HG03066 (cell line): ENCODE data around the gene CDK18.

ENCODE experiments used
- ATAC-seq: cut with Tn5 transposase; IDR thresholded peaks from one replicate; pipeline ENCODE4 v1.9.1; 2021; ENCODE audit warnings: low read depth; ENCODE audit not compliant: unreplicated experiment

Gene CDK18

DNA sequence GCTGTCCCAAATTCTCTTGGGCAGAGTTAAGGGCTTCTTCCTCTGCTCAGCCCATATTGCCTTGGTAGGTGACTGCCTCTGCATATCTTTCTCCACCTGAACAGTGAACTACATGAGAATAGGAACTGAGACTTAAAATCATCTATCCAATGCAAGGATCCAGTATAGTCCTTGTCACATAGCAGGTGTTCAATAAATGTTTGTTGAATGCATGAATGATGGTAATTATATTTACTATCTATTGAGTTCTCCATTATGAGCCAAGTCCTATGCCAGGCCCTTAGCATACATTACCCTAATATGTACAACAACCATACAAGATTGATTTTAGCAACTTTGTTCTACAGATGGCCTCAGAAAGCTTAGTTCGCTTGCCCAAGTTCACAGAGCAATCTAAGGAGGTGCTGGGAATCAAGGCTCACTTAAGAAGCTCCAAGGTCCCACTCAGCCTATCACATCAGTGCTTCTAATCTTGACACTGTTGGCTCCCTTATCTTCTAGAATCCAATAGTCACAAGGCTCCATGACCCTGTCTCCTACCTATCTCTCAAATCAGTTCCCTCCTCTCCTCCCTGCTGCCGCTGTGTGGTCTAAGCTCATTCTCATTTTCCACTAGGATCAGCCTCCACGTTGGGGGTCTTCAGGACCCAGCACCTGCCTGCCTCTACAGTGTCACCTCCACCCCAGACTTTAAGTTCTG, 2.2 kb upstream of the CDK18 start:
- ATAC-seq: no peak

DNA sequence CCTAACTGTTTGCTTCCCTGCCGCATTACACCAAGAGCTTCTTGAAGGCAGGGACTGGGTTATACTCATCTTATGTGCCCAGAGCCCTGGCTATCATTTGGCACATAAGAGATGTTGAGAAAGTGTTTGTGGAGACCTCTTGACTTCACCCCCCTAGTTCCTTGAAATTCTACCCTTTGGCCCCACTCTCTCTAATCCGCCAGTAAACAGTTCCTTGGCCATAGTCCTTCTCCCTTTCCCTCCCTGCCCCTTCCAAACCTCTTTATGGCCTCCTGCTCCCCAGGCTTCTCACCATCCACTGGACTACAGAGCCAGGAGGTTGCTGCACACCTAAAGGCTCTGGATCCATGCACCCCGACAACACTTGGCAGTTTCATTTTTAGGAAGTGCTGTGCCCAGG, 1.5 kb upstream of the CDK18 start:
- ATAC-seq: no peak

DNA sequence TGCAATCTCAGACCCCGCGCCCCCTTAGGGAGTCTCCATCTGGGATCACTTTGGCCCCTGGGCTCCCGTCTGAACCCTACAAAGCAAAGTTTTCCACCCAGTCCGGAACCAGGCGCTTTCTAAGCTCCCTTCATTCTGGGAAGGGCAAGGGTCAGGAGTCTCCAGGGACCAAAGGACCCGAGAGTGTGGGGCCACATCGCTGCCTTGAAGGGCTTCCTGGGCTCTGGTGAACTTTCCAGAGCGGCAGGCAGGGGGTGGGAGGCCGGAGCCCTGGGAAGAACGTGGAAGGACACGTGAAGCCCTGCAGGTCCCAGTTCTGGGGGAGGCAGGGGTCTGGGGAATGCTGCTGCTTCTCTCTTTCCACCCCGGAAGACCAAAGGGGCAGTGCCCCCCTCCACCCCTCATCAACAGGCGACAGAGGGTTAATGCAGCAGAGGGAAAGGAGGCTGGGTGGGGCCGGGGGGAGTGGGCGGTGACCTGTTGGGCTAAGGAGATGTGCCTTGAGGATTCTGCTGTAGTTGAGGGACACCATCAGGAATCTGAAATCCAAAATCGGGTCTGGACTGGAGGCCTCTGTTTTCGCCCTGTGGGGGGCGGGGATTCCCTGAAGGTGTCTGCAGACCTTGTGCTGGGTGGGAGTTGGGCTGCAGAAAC, 734 bp downstream of the CDK18 start:
- no peak for ATAC-seq

DNA sequence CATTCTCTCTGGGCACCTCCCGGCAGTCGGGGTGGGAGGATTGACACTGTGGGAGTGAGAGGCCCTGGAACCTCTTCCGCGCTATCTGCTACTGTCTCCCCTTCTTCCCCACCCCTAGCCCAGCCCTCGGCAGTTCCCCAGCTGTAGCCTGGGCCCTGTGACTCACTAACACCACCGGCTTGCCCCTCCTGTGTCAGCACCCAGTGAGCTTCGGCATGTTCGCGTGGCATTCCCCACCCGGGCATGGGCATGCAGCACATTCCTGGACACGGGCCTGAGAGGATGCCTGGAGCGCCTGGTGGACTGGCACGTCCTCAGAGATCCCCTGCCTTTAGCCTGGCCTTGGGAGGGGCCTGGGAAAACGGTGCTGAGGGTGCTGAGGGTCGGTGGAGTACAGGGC, 1.3 kb downstream of the CDK18 start:
- no peak for ATAC-seq

DNA sequence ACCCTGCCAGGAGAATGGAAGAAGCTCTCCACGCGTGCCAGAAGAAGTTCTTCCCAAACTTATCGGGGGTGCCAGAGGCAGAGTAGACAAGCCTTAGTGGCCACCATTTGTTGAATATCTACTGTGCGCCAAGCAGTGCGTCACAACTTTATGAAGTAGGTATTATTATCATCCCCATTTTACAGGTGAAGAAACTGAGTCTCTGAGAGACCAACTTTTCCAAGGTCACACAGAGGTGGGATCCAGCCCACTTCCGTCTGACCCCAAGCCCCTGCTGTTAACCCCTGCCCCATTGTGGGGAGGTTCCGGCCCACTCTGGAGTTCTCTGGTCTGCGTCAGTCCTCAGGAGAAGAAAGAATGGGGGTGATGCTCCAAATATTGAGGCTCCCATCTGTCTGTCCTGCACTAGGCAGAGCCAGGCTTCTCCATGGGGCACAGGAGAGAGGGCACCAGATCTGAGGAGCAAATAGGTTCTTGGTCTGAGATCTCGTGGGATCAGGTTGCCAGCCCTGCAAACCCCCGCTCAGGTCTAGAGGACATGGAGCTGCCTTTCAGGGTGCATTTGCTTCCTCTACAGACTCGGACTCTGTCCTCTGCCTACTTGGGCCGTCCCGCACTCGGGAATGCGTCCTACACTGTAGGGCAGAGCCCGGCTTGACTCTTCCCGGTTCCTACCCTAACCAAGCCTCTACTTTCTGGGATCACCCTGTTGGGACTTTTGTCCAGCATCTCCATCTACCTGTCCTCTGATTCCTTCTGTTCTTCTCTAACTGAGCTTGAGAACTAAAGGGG, 2.1 kb downstream of the CDK18 start:
- no peak for ATAC-seq

DNA sequence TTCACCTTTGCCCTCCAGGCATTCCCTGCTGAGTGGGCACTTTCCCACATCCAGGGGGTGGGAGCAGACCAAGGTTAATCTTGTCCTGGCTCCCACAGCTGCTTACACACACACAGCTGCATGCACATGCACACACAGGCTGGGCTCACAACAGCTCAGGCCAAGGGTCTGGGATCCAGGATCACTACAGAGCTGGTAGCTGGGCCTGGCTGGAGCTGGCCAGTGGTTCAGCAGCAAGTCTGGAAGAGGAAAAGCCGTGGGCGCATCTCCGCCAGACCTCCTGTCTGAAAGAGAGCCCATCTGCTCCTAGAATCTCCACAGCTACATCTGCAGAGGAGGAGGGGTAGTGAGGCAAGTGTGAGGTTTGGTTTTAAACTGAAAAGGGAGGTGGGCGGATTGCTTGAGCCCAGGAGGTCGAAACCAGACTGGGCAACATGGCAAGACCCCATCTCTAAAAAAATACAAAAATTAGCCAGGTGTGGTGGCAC, 3.8 kb downstream of the CDK18 start:
- ATAC-seq: no peak

DNA sequence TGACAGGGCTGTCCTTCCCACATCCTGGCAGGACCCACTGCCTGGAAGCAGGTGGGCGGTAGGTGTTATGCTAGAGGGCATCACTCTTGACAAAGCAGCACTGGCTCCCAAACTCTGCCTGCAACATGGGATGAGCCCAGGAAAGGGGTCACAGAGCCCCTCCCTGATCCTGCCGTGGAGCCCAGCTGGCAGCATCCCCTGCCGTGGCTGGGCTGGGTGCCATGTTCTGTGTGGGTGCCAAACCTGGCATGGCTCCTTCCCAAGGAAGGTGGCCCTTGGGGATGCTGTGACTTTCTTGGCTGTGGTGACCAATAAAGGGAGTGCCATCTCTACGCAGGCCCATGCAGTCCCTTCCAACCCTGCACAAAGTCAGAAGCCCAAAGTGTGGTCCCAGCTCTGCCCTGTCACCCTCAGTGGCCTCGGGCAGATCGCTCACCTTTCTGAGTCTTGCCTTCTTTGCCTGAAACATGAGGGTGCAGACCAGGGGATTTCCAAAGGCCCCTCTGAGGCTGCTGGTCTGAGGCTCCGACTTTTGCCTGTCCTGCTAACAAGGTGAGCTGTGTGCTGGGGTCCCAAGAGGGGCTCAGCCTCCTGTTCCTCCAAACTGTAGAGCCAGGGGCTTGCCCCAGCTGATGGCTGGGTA, 6.0 kb downstream of the CDK18 start:
- no peak for ATAC-seq

DNA sequence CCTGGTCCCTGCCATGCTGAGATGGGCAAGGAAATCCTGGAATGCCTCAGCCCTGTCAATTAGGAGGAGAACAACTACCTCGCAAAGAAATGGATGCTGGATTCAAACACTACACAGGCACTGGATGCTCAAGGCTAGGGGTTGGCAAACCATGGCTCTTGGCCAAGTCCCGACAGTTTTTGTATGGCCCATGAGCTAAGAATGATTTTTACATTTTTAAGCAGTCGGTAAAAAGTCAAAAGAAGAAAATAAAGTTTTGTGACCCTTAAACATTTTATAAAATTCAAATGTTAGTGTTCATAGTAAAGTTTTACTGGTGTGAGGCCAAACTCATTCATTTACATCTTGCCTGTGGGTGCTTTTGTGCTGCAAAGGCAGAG, 6.5 kb downstream of the CDK18 start:
- no peak for ATAC-seq

DNA sequence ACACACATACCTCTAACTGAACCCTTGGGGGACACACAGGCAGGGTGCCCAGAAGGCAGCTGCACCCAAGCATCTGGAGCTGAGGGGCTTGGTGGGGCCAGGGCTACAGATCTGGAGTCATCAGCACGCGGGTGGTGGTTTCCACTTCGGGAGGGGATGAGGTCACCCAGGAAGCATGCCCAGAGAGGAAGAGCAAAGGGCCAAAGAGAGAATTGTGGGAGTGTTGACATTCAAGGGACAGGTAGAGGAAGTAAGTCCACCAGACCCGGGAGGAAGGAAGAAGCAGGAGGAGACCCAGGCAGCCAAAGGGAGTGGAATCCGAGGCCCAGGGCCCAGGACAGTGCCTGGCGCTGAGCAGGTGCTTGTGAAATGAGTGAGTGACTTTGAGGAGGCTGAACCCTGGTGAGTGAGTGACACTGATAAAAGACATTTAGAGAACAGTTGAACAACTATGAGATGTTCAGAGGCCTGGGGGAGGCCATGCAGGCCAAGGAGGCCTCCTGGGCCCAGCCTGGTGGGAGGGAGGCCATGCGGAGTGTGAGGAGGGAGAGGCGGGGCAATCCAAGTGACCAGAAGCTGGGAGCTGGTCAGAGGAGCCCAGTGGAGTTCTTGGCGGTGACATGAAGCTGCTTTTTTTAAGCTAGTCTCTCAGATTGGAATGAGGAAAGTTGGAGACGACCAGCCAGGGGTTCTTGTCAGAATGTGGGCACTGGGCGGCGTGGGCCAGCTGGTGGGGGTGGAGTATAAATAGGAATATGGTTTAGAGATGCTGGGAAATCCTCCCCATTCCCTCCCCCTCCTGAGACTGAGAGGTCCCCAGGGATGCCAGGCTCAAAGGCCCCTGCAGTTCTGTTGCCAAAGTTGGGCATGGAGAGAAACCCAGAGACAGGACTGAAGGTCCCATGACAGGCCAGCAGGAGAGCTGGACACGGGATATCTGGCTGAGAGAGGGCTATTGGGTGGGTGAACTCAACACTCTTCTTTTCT, 7.9 kb downstream of the CDK18 start:
- no peak for ATAC-seq

DNA sequence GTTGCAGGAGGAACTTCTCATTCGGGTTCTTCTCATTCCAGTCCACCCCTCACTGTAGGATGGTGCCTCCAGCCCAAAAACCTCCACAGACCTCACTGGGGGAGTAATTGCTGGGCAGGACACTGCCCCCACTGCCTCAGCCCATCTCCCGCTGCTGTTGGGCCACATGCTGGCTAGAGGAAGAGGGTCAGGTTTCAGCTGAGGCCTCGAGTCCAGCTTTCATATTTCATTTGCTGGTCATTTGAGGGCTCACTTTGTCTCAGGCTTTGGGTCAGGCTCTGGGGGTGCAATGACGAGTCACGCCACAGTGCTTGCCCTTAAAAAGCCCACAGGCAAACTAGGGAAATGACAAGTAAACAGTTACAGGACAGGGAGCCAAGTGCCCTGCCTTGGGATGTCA, 9.3 kb downstream of the CDK18 start:
- ATAC-seq: no peak

DNA sequence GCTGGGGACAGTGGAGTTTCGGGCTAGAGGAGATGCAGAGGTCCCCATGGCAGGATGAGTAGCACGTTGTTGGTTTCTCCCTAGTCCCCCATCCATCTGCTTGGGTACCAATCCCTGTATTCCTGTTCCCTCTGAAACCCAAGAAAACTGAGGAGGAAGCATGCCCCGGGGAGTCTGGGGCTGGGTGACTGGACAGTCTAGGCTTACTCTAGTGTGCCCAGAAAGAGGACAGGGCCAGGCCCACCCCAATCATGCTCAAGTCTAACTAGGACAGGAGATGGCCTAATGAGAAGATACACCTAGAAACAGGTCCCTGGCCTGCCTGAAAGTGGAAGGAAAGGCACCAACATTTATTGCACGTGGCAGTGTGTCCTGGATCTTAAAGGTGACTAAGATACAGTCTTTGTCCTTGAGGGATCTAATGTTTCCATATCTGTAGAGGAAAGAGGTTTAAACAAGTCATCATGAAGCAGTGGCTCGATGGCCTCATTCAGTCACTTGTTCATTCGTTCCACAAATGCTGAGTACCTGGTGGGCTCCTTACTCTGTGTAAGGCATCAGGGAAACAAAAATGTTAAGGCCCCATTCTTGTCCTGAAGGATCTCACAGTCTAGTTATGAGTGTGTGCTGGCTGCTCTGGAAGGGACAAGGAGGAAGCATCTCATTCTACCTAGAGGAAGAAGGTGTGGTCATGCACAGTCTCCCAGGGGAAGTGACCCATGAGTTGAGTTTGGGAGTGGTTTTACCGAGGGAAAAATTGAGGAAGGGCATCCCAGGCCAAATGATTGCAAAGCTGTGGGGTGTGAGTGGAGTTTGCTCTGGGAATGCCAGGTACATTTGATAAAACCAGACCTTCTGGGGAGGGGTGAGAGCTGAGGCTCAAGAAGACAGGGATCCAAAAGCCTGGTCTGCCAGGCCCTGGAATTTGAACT, 10.0 kb downstream of the CDK18 start:
- ATAC-seq: no peak

DNA sequence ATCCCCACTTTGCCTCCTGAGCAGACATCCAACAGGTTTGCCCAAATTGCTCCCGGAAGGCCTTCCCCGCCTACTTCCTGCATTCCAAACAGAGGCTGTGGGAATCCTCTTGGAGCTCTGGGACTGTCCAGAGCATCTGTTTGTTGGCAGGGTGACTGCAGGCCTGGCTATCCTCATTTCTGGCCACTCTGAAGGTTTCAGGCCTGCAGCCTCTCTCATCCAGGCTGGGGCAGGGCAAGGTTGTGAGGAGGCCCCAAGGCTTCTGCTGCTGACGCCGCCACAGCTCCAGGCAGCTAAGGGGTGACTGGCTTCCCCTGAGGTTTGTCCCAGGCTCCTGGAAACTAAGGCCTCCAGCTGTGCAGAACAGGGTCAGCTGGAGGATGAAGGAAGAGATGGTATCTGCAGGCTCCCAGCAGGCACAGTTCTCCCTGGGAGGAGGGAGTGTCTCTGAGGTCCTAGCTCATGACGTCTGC, 11.3 kb downstream of the CDK18 start:
- ATAC-seq: no peak

DNA sequence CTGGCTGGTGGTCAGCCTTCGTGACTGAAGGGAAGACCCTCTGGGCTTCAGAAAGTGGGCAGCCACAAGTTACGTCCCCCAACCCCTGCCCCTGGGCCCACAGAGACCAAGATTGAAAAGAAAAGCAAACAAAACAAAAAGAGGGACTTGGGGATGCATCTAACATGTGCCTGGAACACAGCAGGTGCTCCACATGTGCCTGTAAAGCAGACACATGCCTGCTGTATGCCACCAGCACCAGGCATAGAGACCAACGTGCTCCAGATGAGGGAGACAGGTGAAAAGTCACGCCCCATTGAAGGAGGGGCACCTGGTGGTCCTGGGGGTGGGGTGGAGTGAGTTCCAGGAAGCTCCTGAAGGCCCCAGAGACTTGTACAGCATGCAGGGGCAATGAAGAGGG, 11.9 kb downstream of the CDK18 start:
- ATAC-seq: no peak

DNA sequence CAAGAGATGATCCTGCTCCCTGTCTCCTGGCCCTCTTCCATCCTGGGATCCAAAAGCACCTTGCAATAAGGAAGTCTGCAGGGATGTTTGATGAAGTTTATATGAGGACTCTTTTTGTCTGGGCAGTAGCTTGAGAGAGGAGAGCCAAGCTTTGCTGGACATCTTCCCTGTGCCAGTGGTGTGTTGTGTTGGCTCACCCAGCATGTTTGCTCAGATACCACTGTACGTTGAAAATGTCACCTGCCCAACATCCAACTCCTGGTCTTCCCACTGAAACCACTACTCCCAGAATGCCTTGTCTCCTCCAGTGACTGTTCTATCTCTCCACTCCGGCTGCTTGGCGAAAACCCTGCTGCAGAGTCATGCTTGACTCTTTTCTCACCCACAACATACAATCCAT, 12.8 kb downstream of the CDK18 start:
- ATAC-seq: no peak

DNA sequence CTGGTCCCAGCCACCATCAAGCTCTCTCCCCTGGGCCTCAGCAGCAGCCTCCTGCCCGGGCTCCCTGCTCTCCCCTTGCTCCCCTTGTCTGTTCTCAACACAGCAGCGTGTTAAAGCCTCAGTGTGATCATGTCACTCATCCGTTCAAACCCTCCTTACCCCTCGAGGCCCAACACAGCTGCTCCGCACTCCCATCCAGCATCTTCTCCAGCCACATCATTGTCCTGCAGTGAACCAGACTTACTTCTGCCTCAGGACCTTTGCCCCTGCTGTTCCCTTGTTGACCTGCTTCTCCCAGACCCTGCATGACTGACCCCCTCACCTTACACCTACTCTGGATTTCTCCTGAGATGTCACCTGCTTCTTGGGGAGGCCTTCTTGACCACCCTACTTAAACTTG, 13.3 kb downstream of the CDK18 start:
- ATAC-seq: no peak

DNA sequence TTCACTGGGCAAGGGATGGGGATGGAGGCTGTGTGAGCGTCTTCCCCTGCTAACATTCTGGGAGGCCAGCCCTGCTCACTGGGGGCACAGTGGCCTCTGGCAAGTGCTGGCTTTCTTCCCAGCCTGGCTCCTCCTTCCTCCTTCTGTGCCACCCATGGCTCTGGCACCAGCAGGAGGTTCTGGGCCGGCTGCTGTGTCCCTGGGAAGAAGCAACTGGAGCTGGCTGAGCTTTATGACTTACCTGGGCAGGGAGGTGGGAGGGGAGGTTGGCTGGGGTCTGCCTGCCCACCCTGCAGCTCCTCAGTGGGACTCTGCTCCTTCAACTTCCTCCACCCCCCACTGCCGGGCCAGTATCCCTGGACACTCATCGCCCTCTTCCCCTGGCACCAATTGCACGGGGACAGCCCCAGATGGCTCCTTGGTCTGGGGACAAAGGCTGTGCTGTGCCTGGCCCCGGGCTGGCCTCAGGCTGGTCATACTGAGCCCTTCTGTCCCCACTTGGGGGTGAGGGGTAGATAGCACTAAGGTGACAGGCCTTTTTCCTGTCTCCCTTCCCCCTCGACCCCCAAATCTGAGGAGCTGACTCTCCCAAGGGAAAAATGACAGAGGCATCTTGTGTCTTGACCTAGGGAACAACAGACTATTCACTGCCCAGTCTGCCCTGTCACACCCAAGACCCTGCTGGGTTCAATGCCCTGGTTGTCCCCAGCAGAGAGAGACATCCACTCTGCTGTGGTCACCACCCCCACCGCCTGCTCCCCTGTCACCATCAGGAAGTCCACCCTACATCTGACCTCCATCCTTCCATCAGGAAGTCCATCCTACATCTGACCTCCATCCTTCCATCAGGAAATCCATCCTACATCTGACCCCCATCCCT, 14.4 kb downstream of the CDK18 start:
- ATAC-seq: no peak

DNA sequence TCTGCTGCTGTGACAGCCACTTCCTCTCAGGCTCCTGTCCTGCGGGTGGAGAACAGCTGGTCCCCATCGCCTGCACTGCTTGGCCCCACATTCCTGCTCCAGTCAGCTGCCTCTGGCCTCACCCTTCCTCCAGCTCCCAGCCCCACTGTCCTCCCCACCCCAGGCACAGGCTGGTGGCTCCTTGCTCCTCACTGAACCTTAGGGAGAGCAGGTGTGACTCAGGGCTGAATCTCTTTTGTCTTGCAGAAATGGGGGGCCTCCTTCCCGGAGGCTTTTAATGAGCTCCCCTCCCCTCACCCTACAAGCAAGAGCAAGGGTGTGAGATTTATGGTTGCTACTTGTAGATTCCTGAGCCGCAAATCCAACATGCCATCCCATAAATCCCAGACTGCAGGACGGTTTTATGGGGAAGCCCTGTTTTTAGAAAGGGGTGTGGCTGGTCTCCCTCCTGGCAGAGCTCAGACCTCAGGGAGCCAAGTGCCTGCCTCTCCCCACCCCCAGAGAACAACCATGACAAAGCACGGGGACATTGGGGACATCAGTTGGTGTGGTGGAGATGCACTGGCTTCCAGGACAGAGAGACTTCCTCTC, 15.2 kb downstream of the CDK18 start:
- ATAC-seq: no peak
